Erythroblast (primary cell): ENCODE data around the gene FIBP.

Experiments used
- DNase-seq, 2 experiments: peaks; one replicate each; lab custom pipeline; 2025; lab: John Stamatoyannopoulos, UW
- GATA1 ChIP-seq: IDR thresholded peaks from 2 replicates; pipeline ENCODE4 v1.6.1; 2011; ENCODE audit warnings: low read depth, mild to moderate bottlenecking, control low read depth, low read length, moderate library complexity
- POLR2A ChIP-seq: IDR thresholded peaks from 2 replicates; pipeline ENCODE4 v1.6.1; 2011; ENCODE audit warnings: mild to moderate bottlenecking, low read length

FIBP gene

GRCh38 chr11:65879617-65880016 lies 8.7 kb downstream of the FIBP start, which contains the start of gene CTSW:
TSS of gene CTSW (plus strand) at chr11:65879837. CDS start at chr11:65879855, 18 bp downstream.
- no peak for DNase-seq
- TF ChIP-seq GATA1 (no peak), POLR2A (no peak)

- DNase-seq, result peak; percentile 91 to 95
- TF ChIP-seq GATA1 (no peak), POLR2A (peak; percentile 82)
Measured at GRCh38 chr11:65873318-65874156, 14.7 kb downstream of the FIBP start.

- no peak for DNase-seq
Measured at GRCh38 chr11:65872586-65873317, 15.5 kb downstream of the FIBP start, which contains the start of gene EFEMP2. TSS of gene EFEMP2 (minus strand) at chr11:65872800. CDS start at chr11:65872354, 446 bp downstream.

GRCh38 chr11:65871811-65872548 lies 16.3 kb downstream of the FIBP start:
- no peak for DNase-seq
- TF ChIP-seq POLR2A, result no peak

More at GRCh38 chr11:65872586-65873317, 15.5 kb downstream of the FIBP start, which contains the start of gene EFEMP2:
- TF ChIP-seq POLR2A (no peak), GATA1 (no peak)

- no peak for DNase-seq
- TF ChIP-seq GATA1, result no peak
- TF ChIP-seq POLR2A, result peak; percentile 37
Measured at GRCh38 chr11:65870706-65871681, 17.3 kb downstream of the FIBP start.

- no peak for DNase-seq
- TF ChIP-seq POLR2A (no peak), GATA1 (no peak)
Measured at GRCh38 chr11:65870307-65870658, 18.0 kb downstream of the FIBP start.

- TF ChIP-seq POLR2A (peak; percentile 5), GATA1 (no peak)
- no peak for DNase-seq
Measured at GRCh38 chr11:65869643-65870306, 18.5 kb downstream of the FIBP start.

- TF ChIP-seq GATA1, result no peak
- TF ChIP-seq POLR2A, result no peak
- DNase-seq, result no peak
Measured at GRCh38 chr11:65868907-65869306, 19.4 kb downstream of the FIBP start.

- DNase-seq, result no peak
- TF ChIP-seq POLR2A (peak; percentile 34), GATA1 (no peak)
Measured at GRCh38 chr11:65868076-65868667, 20.1 kb downstream of the FIBP start.

- DNase-seq, result no peak
- TF ChIP-seq POLR2A, result no peak
- TF ChIP-seq GATA1, result no peak
Measured at GRCh38 chr11:65867284-65868071, 20.8 kb downstream of the FIBP start.
